ENCODE results near the gene B3GALT4. TPM values are rescaled to one million over a fixed set of nuclear protein-coding genes. Genes with fewer than 3 reads are reported as not detected.

The B3GALT4 gene
- total and polyA plus RNA-seq, 2 of the 13 experiments (the other 11 are each of a cell fraction or from before 2014, with no cell fraction given), result 0.04 to 0.27 TPM

DNA sequence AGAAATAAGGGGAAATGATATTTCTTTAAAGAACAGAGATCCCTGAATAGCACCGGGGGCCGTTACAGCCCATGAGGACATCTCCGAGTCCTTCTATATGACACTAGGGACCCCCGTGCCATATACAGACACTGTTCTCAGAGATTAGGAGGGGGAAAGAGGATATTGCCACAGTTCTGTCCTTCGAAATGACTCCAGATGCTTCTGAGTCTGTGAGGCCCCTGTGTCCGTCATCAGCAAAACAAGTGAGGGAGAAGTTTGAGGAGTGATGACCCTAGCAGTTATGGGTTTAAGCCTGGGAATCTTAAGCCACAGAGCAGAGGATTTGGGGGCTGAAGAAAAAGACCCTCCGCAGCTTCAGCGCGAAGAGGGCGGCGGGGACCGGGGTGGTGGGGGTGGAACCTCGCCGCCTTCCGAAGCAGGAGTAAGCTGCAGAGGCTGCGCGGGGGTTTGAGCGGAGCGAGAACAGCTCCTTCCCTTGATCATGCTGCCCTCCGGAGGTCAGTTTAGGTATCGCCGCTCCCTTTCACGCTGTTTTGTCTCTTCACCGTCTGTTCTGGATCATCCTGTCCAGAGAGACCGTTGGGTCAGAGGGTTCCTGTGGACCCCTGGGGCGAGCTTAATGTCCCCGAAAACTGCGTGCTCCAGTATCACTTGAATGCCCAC is 28.8 kb upstream of the B3GALT4 start (continued):
- TF ChIP-seq REST (IDR thresholded peaks at IDR 0.05; ENCODE audit: borderline replicate concordance in 1 of 2, low read depth in 1 of 2, low read length in 2 of 2), result no peak
- no peak for TF ChIP-seq ZNF687 (CRISPR knock-in tag; IDR thresholded peaks at IDR 0.05)
- no peak for TF ChIP-seq ZMYM4 (CRISPR knock-in tag; IDR thresholded peaks at IDR 0.05)
- no peak for TF ChIP-seq AKNA (CRISPR knock-in tag; IDR thresholded peaks at IDR 0.05; ENCODE audit: borderline replicate concordance)
- TF ChIP-seq HDAC1 (CRISPR knock-in tag; IDR thresholded peaks at IDR 0.05), result no peak
- 0 out of 2 replicates have a peak, but pooled peaks have one; percentile 47 for TF ChIP-seq ZNF335 (CRISPR knock-in tag; IDR thresholded peaks at IDR 0.05)
- peak; percentile 41; the same call in 1 of the 2 replicates for TF ChIP-seq KAT8 (CRISPR knock-in tag; IDR thresholded peaks at IDR 0.05)
- TF ChIP-seq ZNF605 (CRISPR knock-in tag; IDR thresholded peaks at IDR 0.05), result no peak
- no peak for TF ChIP-seq PHB2 (IDR thresholded peaks at IDR 0.05; ENCODE audit: partially characterized antibody)
- no peak for TF ChIP-seq POLR2G (IDR thresholded peaks at IDR 0.05; ENCODE audit: low read depth, low read length)
- TF ChIP-seq ZNF30 (CRISPR knock-in tag; IDR thresholded peaks at IDR 0.05), result no peak
- no peak for TF ChIP-seq KDM6A (CRISPR knock-in tag; IDR thresholded peaks at IDR 0.05; ENCODE audit: low read depth)
- no peak for TF ChIP-seq HIC2 (CRISPR knock-in tag; IDR thresholded peaks at IDR 0.05; ENCODE audit: low read depth)
- TF ChIP-seq ZNF766 (CRISPR knock-in tag; IDR thresholded peaks at IDR 0.05; ENCODE audit: borderline replicate concordance), result no peak
- TF ChIP-seq FOXM1 (CRISPR knock-in tag; IDR thresholded peaks at IDR 0.05), result no peak
